Uterus (tissue), 2 donors: ENCODE measurements around the gene SAMD8.

Source experiments
- CTCF ChIP-seq, 4 experiments: fragments of 200-600 bp in 2 of 4; fragments of 450-650 bp in 2 of 4; sonication (generic) in 2 of 4; IDR thresholded peaks; one replicate each; pipeline ENCODE4 v1.5.1; 2016 to 2019; ENCODE audit warnings: antibody characterized with exemption in 4 of 4, mild to moderate bottlenecking in 2 of 4, moderate library complexity in 1 of 4
- POLR2A ChIP-seq, 2 donors: fragments of 450-650 bp; IDR thresholded peaks; one replicate each; pipeline ENCODE4 v1.6.1; 2016; ENCODE audit warnings: antibody characterized with exemption in 2 of 2, mild to moderate bottlenecking in 1 of 2, moderate library complexity in 1 of 2

DNA sequence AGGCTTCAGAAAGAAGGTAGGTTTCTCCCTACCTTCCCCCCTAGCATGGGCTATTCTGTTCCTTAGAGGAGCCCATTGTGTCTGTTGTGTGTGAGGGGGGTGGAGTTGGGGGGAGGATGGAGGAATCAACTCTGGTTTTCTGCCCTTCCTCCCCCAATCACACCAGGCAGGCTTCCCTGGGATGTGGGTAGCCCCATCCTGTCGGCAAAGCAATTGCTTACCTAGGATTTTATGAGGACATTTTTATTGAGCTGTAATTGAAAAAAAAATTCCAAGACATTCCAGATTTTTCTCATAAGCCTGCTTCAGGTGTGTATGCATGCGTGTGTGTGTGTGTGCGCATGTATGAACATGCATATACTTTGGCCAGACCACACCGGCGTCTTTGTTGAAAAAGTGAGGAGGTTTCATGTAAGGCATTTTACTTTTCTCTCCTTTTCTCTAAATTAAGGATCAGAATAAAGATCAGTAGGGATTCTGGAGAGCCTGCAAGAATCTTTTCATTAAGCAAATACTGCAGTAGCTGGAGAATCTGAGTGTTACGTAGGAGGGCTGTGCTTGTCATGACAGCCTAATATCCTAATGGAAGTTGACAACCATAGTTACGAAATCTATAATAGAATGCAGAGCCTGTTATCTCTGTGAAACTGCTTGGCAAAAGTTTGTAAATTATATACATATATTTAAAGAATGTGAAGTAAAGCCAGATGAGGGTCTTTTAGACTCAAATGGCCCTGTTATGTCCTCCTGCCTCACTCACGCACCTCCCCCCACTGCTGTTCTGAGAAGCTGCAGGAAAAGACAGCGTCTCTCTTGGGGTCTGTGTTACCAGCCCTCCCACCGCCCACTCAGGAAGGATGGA lies 27.3 kb upstream of the SAMD8 start:
- no peak for TF ChIP-seq CTCF (IDR thresholded peaks at IDR 0.05)
- TF ChIP-seq POLR2A (IDR thresholded peaks at IDR 0.05) = no peak
